ENCODE data around the gene ALKBH4.
A peak's percentile ranks its signal among the peaks of the same experiment; 100 is the strongest.
"Not testable (repeated sequence)": the region's sequence is repeated elsewhere in the genome, so short reads cannot be mapped to it uniquely, and the experiment has no call there.

ALKBH4 gene

GRCh38 chr7:102410918-102411317 is 53.7 kb downstream of the ALKBH4 start:
- no peak for TF ChIP-seq POLR2AphosphoS5 (IDR thresholded peaks at IDR 0.05; ENCODE audit: low read depth, low read length)
- FAIRE-seq (no peak), DNase-seq (ENCODE audit: insufficient read length, low spot score) (no peak)

GRCh38 chr7:102410123-102410522 is 54.5 kb downstream of the ALKBH4 start:
- FAIRE-seq: no peak
- TF ChIP-seq TAF1 (IDR thresholded peaks at IDR 0.05; ENCODE audit: low read depth, low read length): no peak
- no peak for TF ChIP-seq SPI1 (IDR thresholded peaks at IDR 0.05; ENCODE audit: low read depth, low read length)
- TF ChIP-seq POLR2A (IDR thresholded peaks at IDR 0.05; ENCODE audit: low read depth, low read length): no peak; the same call in 1 of the 2 replicates
- no peak for TF ChIP-seq PAX5 (IDR thresholded peaks at IDR 0.05; ENCODE audit: insufficient read depth, low read length, severe bottlenecking)
- no peak for TF ChIP-seq POU2F2 (IDR thresholded peaks at IDR 0.05; ENCODE audit: low read depth, low read length)
- no peak for TF ChIP-seq POLR2AphosphoS5 (IDR thresholded peaks at IDR 0.05; ENCODE audit: low read depth, low read length)
- no peak for DNase-seq (ENCODE audit: insufficient read length, low spot score)

DNA sequence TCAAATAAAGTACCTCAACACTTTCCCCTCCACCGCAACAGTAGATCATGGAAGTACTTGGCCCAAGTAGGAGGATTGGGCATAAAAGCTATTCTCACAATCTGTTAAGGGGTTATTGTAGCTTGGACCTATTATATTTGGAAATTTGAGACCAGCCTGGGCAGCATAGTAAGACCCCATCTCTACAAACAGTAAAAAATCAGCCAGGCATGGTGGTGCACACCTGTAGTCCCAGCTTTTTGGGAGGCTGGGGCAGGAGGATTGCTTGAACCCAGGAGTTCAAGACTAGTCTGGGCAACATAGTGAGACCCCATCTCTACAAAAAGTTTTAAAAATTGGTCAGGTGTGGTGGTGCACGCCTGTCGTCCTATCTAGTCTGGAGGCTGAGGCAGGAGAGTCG is 55.3 kb downstream of the ALKBH4 start:
- FAIRE-seq (no peak), DNase-seq (ENCODE audit: insufficient read length, low spot score) (no peak)
- TF ChIP-seq POLR2A (IDR thresholded peaks at IDR 0.05; ENCODE audit: low read depth, low read length): no peak
- TF ChIP-seq PAX5 (IDR thresholded peaks at IDR 0.05; ENCODE audit: insufficient read depth, low read length, severe bottlenecking): no peak
- TF ChIP-seq SPI1 (IDR thresholded peaks at IDR 0.05; ENCODE audit: low read depth, low read length): no peak
- no peak for TF ChIP-seq TAF1 (IDR thresholded peaks at IDR 0.05; ENCODE audit: low read depth, low read length)
- TF ChIP-seq POLR2AphosphoS5 (IDR thresholded peaks at IDR 0.05; ENCODE audit: low read depth, low read length): no peak
- no peak for TF ChIP-seq POU2F2 (IDR thresholded peaks at IDR 0.05; ENCODE audit: low read depth, low read length)

DNA sequence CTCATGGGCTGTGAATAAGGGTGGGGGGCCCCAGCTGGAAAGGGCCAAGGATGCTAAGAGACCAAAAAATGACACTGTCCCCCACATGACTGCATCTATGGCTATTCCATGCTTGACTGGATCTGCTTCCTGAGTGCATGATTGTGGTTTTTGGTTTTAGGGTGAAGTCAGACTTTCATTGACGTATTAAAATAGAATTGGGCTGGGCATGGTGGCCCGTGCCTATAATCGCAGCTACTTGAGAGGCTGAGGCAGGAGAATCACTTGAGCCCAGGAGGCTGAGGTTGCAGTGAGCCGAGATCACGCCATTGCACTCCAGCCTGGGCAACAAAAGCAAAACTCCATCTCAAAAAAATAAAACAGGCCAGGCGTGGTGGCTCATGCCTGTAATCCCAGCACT is 56.1 kb downstream of the ALKBH4 start:
- TF ChIP-seq PAX5 (IDR thresholded peaks at IDR 0.05; ENCODE audit: insufficient read depth, low read length, severe bottlenecking): peak; percentile 93
- peak; percentile 54 for FAIRE-seq
- DNase-seq (ENCODE audit: insufficient read length, low spot score): not testable (repeated sequence)

DNA sequence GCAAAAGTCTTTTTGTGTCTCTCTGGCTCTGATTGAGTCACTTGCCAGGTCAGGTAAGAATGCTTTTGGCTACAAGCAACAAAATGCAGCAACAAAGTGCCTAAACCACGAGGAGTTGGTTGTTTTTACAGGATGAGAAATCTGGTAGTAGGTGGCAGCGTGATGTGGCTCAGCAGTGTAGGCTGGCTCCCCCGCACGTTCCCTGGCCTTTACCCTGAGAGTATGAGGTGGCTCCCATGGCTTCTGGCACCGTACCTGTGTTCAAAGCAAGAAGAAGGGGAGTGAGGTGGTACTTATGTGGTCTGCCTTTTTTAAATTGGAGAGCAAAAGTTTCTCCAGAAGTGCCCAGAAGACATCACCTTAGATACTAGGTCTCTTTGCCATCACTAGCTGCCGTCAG is 56.8 kb downstream of the ALKBH4 start:
- FAIRE-seq (no peak), DNase-seq (ENCODE audit: insufficient read length, low spot score) (no peak)
- TF ChIP-seq POU2F2 (IDR thresholded peaks at IDR 0.05; ENCODE audit: low read depth, low read length) (no peak), POLR2A (IDR thresholded peaks at IDR 0.05; ENCODE audit: low read depth, low read length) (no peak), POLR2AphosphoS5 (IDR thresholded peaks at IDR 0.05; ENCODE audit: low read depth, low read length) (no peak), PAX5 (IDR thresholded peaks at IDR 0.05; ENCODE audit: insufficient read depth, low read length, severe bottlenecking) (no peak), SPI1 (IDR thresholded peaks at IDR 0.05; ENCODE audit: low read depth, low read length) (no peak), TAF1 (IDR thresholded peaks at IDR 0.05; ENCODE audit: low read depth, low read length) (no peak)
